GM18907 (cell line): ENCODE measurements around the gene NDN.

Source experiments
- ATAC-seq: cut with Tn5 transposase; IDR thresholded peaks from one replicate; pipeline ENCODE4 v1.9.1; 2021; ENCODE audit warnings: mild to moderate bottlenecking, moderate library complexity; ENCODE audit not compliant: unreplicated experiment

The NDN gene

DNA sequence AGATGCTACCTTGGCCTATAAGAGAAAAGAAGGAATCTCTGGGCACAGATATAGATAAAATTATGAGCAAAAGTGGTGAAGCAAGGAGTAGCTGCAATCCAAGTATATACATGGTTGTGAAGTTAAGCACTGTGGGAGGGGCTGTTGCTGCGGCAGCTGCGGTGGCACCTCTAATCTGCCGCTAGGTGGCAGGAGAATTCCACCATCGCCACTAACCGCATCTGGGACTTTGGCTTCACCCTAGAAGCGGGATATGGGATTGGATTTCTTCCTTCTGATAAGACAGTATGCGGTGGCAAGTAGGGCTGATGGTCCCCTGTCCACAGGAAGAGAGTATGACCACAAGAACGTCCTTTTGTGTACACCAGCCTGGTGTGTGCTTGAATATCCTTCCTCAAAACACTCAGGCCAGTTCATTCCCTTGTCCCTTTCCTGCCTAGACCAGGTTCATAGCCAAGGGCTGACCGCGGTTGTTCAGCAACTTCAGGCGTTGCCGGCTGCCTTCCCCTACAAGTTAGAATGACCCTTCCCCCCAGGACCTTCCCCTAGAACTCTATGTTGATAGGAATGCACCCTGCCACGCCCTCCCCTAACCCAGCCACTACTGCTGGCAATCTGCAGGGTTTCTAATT, 44.6 kb downstream of the NDN start:
- no peak for ATAC-seq
